Measurements from ENCODE around the gene NME7.

GRCh38 chr1:169142129-169142528 lies 225.5 kb downstream of the NME7 start:
- TF ChIP-seq CTCF (IDR thresholded peaks at IDR 0.05) (no peak), EZH2phosphoT487 (IDR thresholded peaks at IDR 0.05) (no peak), EZH2 (IDR thresholded peaks at IDR 0.05) (no peak)
